ENCODE measurements around the gene SPINT2. TPM values are rescaled to one million over a fixed set of nuclear protein-coding genes. Genes with fewer than 3 reads are reported as not detected.
A peak's percentile ranks its signal among the peaks of the same experiment; 100 is the strongest.

Gene SPINT2
- total RNA-seq, 1 donor from 2014 or later: 171 TPM

GRCh38 chr19:38331728-38332127, 67.4 kb downstream of the SPINT2 start:
- Histone ChIP-seq H3K27me3 (ENCODE audit: insufficient read depth, low read length) (no peaks in the 10 kb centered on the region), H3K9ac (ENCODE audit: low read length) (no peak overlapping the region), H3K4me2 (ENCODE audit: low read length) (no peak overlapping the region), H2AFZ (ENCODE audit: low read depth, low read length) (no peak overlapping the region), H3K79me2 (ENCODE audit: insufficient read depth, low read length) (no peaks in the 10 kb centered on the region), H4K20me1 (ENCODE audit: insufficient read depth, low read length) (no peaks in the 10 kb centered on the region), H3K27ac (ENCODE audit: low read depth, low read length) (no peak overlapping the region), H3K9me3 (ENCODE audit: insufficient read depth, low read depth, low read length) (no peaks in the 10 kb centered on the region), H3K4me3 (ENCODE audit: insufficient read depth, low read depth, low read length) (no peak overlapping the region), H3K36me3 (ENCODE audit: insufficient read depth, low read length) (no peaks in the 10 kb centered on the region), H3K4me1 (ENCODE audit: insufficient read depth, low read length) (no peaks in the 10 kb centered on the region)
- Mint-ChIP-seq H3K27me3 (ENCODE audit: low read depth, unreplicated experiment) (peaks cover 6% of the 10 kb centered on the region), H3K4me1 (ENCODE audit: low read depth, unreplicated experiment) (no peaks in the 10 kb centered on the region), H3K4me3 (ENCODE audit: unreplicated experiment) (no peak overlapping the region), H3K9me3 (ENCODE audit: unreplicated experiment) (no peaks in the 10 kb centered on the region), H3K27ac (ENCODE audit: unreplicated experiment) (no peak overlapping the region), H3K36me3 (ENCODE audit: low read depth, unreplicated experiment) (peaks cover 8% of the 10 kb centered on the region)
- no peak for TF ChIP-seq CTCF (IDR thresholded peaks at IDR 0.05; ENCODE audit: insufficient read depth, low read depth, low read length)
- TF ChIP-seq EZH2 (IDR thresholded peaks at IDR 0.05; ENCODE audit: insufficient read depth, low read length): no peak
- DNase-seq (ENCODE audit: low read depth): no peak
- FAIRE-seq: no peak

GRCh38 chr19:38333245-38333644, 68.9 kb downstream of the SPINT2 start:
- Mint-ChIP-seq H3K4me3 (ENCODE audit: unreplicated experiment) (no peak overlapping the region), H3K9me3 (ENCODE audit: unreplicated experiment) (no peaks in the 10 kb centered on the region), H3K27me3 (ENCODE audit: low read depth, unreplicated experiment) (peaks cover 2% of the 10 kb centered on the region), H3K4me1 (ENCODE audit: low read depth, unreplicated experiment) (no peaks in the 10 kb centered on the region), H3K27ac (ENCODE audit: unreplicated experiment) (no peak overlapping the region), H3K36me3 (ENCODE audit: low read depth, unreplicated experiment) (peaks cover 3% of the 10 kb centered on the region)
- Histone ChIP-seq H3K4me1 (ENCODE audit: insufficient read depth, low read length) (peaks cover 4% of the 10 kb centered on the region), H3K27me3 (ENCODE audit: insufficient read depth, low read length) (no peaks in the 10 kb centered on the region), H3K4me2 (ENCODE audit: low read length) (no peak overlapping the region), H3K36me3 (ENCODE audit: insufficient read depth, low read length) (no peaks in the 10 kb centered on the region), H3K27ac (ENCODE audit: low read depth, low read length) (no peak overlapping the region), H4K20me1 (ENCODE audit: insufficient read depth, low read length) (no peaks in the 10 kb centered on the region), H3K4me3 (ENCODE audit: insufficient read depth, low read depth, low read length) (no peak overlapping the region), H3K9me3 (ENCODE audit: insufficient read depth, low read depth, low read length) (no peaks in the 10 kb centered on the region), H2AFZ (ENCODE audit: low read depth, low read length) (no peak overlapping the region), H3K9ac (ENCODE audit: low read length) (no peak overlapping the region), H3K79me2 (ENCODE audit: insufficient read depth, low read length) (no peaks in the 10 kb centered on the region)
- TF ChIP-seq EZH2 (IDR thresholded peaks at IDR 0.05; ENCODE audit: insufficient read depth, low read length): no peak
- no peak for FAIRE-seq
- no peak for DNase-seq (ENCODE audit: low read depth)

- TF ChIP-seq EZH2 (IDR thresholded peaks at IDR 0.05; ENCODE audit: insufficient read depth, low read length) (no peak), CTCF (IDR thresholded peaks at IDR 0.05; ENCODE audit: insufficient read depth, low read depth, low read length) (no peak)
These were observed 71.7 kb downstream of the SPINT2 start for GRCh38 chr19:38335949-38336637.

More at GRCh38 chr19:38335949-38336637, 71.7 kb downstream of the SPINT2 start:
- no peaks in the 10 kb centered on the region for H3K27me3 Mint-ChIP-seq (ENCODE audit: low read depth, unreplicated experiment)
- peaks cover 4% of the 10 kb centered on the region for H3K4me1 Mint-ChIP-seq (ENCODE audit: low read depth, unreplicated experiment)
- peaks cover 5% of the 10 kb centered on the region for H3K36me3 Mint-ChIP-seq (ENCODE audit: low read depth, unreplicated experiment)
- Histone ChIP-seq H3K4me3 (ENCODE audit: insufficient read depth, low read depth, low read length) (peak overlapping the region; percentile 83), H3K4me1 (ENCODE audit: insufficient read depth, low read length) (peaks cover 4% of the 10 kb centered on the region), H3K9ac (ENCODE audit: low read length) (peak overlapping the region; percentile 82), H3K36me3 (ENCODE audit: insufficient read depth, low read length) (no peaks in the 10 kb centered on the region), H3K4me2 (ENCODE audit: low read length) (peak overlapping the region; percentile 100), H3K27ac (ENCODE audit: low read depth, low read length) (peak overlapping the region; percentile 54), H3K9me3 (ENCODE audit: insufficient read depth, low read depth, low read length) (no peaks in the 10 kb centered on the region), H3K79me2 (ENCODE audit: insufficient read depth, low read length) (no peaks in the 10 kb centered on the region), H2AFZ (ENCODE audit: low read depth, low read length) (peak overlapping the region; percentile 99), H3K27me3 (ENCODE audit: insufficient read depth, low read length) (no peaks in the 10 kb centered on the region), H4K20me1 (ENCODE audit: insufficient read depth, low read length) (no peaks in the 10 kb centered on the region)
- FAIRE-seq (no peak), DNase-seq (ENCODE audit: low read depth) (peak; percentile 87)
- peak overlapping the region; percentile 88 for H3K4me3 Mint-ChIP-seq (ENCODE audit: unreplicated experiment)
- H3K9me3 Mint-ChIP-seq (ENCODE audit: unreplicated experiment): no peaks in the 10 kb centered on the region
- peak overlapping the region; percentile 89 for H3K27ac Mint-ChIP-seq (ENCODE audit: unreplicated experiment)
